Ovary (tissue), 3 donors: ENCODE results near the gene ATG2B.

ENCODE experiments used
- CTCF ChIP-seq, 3 donors: fragments of 450-650 bp in 2 of 3; fragments of 200-600 bp in 1 of 3; IDR thresholded peaks; one replicate each; pipeline versions ENCODE4 v1.5.1 to v1.8.0; 2016 to 2022; ENCODE audit warnings: antibody characterized with exemption in 3 of 3, mild to moderate bottlenecking in 1 of 3
- EP300 ChIP-seq: sonication (generic); formaldehyde crosslinking; IDR thresholded peaks from one replicate; pipeline ENCODE4 v1.6.1; 2017; ENCODE audit warnings: antibody characterized with exemption
- POLR2A ChIP-seq: fragments of 450-650 bp; IDR thresholded peaks from one replicate; pipeline ENCODE4 v1.6.1; 2017; ENCODE audit warnings: antibody characterized with exemption, mild to moderate bottlenecking, moderate library complexity
- donor health status: DM: no; HTN: no; CAD: no.

GRCh38 chr14:96349286-96350075 is 13.7 kb downstream of the ATG2B start:
- TF ChIP-seq CTCF (IDR thresholded peaks at IDR 0.05) (no peak), POLR2A (no peak), EP300 (no peak)
